HG03565 (cell line): Measurements from ENCODE around the gene PLAC9.
A peak's percentile ranks its signal among the peaks of the same experiment; 100 is the strongest.
"Not testable (repeated sequence)": the region's sequence is repeated elsewhere in the genome, so short reads cannot be mapped to it uniquely, and the experiment has no call there.

Experiments
- ATAC-seq: cut with Tn5 transposase; IDR thresholded peaks from one replicate; pipeline ENCODE4 v1.9.1; 2021; ENCODE audit warnings: mild to moderate bottlenecking, moderate library complexity; ENCODE audit not compliant: unreplicated experiment

The PLAC9 gene

DNA sequence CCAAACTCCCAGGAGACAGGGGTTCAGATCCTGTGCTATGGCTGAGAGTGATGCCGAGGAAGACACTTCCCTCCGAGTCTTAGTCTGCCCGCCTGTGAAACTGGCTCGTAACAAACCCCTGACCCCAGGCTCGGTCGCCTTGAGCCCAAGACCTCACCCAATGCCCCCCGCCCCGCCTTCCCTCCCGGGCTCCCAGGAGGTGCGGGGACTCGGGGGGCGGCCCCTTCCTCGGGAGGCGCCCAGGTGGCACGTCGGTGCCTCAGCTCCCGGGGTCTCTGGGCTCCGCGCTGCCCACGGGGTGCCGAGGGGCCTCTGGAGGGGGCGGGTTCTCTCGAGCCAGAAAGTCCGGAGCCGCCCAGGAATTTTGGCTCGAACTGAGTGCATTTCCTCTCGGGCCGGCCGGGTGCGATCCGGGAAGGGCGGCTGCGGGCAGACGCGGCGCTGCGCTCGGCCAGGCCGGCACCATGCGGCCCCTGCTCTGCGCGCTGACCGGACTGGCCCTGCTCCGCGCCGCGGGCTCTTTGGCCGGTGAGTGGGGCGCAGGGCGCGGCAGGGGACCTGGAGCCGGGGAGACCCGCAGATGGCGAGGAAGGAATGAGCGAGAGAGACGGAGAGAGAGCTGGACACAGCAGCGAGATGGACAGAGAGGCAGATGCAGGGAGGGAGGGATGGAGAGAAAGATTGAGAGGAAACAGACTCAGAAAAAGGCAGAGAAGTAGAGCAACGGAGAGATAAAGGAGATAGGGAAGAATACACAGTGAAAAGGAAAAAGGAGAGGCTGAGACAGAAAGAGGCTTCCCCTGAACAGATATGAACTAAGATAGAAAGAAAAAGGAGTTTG, at the start of gene PLAC9:
TSS of gene PLAC9 (plus strand) at position 432 of the 841 bp plus-strand sequence. CDS start at position 465, 33 bp downstream.
- ATAC-seq: no peak

GRCh38 chr10:80090121-80090520, 42.4 kb upstream of the PLAC9 start:
- ATAC-seq: no peak

- no peak for ATAC-seq
These were observed 38.3 kb upstream of the PLAC9 start for GRCh38 chr10:80094231-80094630.

DNA sequence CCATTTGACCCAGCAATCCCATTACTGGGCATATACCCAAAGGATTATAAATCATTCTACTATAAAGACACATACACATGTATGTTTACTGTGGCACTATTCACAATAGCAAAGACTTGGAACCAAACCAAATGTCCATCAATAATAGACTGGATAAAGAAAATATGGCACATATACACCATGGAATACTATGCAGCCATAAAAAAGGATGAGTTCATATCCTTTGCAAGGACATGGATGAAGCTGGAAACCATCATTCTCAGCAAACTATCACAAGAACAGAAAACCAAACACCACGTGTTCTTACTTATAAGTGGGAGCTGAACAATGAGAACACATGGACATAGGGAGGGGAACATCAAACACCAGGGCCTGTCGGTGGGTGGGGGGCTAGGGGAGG, 34.3 kb upstream of the PLAC9 start:
- not testable (repeated sequence) for ATAC-seq

DNA sequence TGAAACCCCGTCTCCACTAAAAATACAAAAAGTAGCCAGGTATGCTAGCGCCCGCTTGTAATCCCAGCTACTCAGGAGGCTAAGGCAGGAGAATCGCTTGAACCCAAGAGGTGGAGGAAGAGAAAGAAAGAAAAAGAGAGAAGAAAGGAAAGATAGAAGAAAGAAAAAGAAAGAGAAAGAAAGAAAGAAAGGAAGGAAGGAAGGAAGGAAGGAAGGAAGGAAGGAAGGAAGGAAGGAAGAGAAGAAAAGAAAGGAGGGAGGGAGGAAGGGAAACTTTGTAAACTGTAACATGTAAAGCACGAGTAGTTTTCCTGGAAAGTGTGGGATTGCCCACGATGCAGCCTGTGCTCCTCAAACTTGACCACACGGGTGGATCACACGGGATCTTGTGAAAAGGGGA, 33.2 kb upstream of the PLAC9 start:
- not testable (repeated sequence) for ATAC-seq

DNA sequence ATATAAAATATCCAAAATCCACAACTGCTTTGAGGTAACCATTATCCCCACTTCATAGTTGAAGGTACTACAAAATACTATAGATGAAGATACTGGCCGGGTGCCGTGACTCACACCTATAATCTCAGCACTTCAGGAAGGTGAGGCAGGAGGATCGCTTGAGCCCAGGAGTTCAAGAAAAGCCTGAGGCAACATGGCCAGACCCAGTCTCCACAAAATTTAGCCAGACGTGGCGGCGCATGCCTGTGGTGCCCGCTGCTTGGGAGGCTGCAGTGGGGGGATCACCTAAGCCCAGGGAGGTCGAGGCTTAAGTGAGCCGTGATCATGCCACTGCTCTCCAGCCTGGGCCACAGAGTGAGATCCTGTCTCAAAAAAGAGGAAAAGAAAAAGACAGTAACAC, 32.4 kb upstream of the PLAC9 start:
- ATAC-seq: no peak

- ATAC-seq: no peak
These were observed 31.5 kb upstream of the PLAC9 start for GRCh38 chr10:80100861-80101695.

- peak; percentile 76 for ATAC-seq
These were observed 28.2 kb upstream of the PLAC9 start for GRCh38 chr10:80104066-80104926.

- no peak for ATAC-seq
These were observed 23.8 kb upstream of the PLAC9 start for GRCh38 chr10:80108576-80109239.

- ATAC-seq: no peak
These were observed 21.5 kb upstream of the PLAC9 start for GRCh38 chr10:80110986-80111385.

DNA sequence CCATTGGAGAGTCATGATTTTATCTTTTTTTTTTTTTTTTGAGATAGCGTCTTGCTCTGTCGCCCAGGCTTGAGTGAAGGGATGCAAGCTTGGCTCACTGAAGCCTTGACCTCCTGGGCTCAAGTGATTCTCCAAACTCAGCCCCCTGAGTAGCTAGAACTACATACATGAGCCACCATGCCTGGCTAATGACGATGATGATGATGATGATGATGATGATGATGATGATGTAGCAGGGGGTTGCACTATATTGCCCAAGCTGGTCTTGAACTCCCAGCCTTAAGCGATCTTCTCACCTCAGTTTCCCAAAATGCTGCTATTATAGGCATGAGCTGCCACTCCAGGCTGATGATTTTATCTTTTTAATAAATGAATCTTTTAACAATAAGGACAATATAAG, 13.9 kb upstream of the PLAC9 start:
- no peak for ATAC-seq

DNA sequence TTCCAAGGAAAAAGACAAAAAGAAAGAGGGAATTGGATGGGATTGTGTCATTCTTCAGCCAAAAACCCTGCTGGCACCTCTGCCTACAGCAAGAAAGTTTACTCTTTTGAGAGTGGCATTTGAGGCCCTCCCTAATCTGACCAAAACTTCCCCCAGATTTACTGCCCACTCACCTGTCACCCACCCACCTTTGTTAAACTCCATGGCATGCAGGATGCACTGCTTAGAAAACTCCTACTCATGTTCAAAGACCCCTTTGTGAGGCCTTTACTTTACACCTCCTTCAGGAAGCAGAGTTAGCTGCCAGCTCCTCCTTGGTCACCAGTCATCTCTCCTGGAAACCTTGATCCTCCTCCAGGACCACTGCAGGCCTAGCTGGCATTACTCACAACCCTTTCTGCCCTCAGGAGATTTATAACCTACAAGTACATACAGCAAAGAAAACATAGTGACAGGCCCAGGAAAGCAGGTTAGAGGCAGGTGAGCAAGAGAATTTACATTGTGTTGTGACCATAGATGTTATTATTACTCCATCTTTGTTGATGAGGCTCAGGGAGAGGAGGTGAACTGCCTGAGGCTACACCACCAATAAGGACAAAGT, 10.3 kb upstream of the PLAC9 start:
- no peak for ATAC-seq

- no peak for ATAC-seq
These were observed 9.8 kb upstream of the PLAC9 start for GRCh38 chr10:80122746-80123145.

- no peak for ATAC-seq
These were observed 5.7 kb upstream of the PLAC9 start for GRCh38 chr10:80126876-80127275.

- no peak for ATAC-seq
These were observed 1.0 kb upstream of the PLAC9 start for GRCh38 chr10:80131499-80131901.

- no peak for ATAC-seq
These were observed 676 bp downstream of the PLAC9 start for GRCh38 chr10:80133206-80133605.

DNA sequence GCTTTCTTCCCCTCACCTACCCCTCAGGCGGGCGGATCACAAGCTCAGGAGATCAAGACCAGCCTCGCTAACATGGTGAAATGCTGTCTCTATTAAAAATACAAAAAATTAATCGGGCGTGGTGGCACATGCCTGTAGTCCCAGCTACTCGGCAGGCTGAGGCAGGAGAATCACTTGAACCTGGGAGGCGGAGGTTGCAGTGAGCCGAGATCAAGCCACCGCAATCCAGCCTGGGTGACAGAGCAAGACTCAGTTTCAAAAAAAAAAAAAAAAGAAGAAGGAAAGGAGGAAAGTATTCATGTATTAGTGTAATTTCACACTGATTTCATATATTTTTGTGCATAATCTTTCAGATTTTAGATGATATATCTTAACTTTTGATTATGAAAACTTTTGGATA, 1.2 kb downstream of the PLAC9 start:
- not testable (repeated sequence) for ATAC-seq

GRCh38 chr10:80136134-80136571, 3.6 kb downstream of the PLAC9 start:
- ATAC-seq: no peak

DNA sequence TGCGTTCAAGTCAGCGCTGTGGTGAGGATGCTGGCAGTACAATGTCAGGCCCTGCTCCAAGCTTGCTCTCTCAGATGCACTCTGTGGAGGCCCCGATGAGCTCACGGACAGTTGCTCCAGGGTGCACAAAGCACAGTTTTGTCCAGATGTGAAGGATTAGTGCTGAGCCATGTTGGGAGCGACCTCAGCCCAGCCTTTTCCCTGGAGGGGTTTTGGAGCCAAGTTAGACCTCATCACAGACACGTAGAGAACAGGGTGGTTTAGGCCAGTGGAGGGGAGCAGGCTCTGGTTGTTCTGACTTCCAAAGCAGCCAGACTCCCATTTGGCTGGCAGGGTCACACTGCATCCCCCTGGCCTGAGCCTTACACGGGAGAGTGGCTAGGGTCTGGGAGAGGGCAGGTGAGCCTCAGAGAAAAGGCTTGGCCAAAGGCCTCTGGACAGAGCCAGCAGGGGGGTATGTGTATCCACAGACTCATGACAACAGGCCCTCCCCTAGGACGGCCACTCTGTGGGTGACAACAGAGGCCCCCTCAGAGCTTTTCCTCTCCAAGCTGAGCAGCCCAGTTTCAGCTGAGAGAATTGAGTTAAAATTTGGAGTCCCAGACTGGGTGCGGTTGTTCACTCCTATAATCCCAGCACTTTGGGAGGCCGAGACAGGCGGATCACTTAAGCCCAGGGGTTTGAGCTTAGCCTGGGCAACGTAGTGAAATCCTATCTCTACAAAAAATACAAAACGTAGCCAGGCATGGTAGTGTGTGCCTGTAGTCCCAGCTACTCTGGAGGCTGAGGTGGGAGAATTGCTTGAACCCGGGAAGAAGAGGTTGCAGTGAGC, 4.7 kb downstream of the PLAC9 start:
- ATAC-seq: no peak
